ENCODE measurements around the gene VSTM4. TPM values are rescaled to one million over a fixed set of nuclear protein-coding genes. Genes with fewer than 3 reads are reported as not detected.

VSTM4 gene
- polyA plus RNA-seq, 1 donor (not counting 4 experiments of a cell fraction or from before 2014, with no cell fraction given), result not detected

DNA sequence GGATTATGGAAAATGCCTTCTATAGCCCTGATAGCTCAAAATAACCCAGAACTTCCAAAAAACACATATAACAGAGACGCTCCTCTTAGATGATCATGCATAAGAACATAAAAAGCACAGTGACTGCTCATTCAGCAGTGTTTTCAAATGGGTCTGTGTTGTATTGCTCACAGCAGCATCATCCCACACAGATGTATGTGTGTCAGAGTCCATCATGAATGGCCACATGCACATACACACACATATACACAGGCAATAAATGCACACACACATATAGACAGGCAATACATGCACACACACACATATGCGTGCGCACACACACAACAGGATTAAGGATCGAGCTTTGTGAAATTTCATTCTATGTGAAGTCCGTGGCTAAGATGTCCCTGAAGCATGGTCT is 46.7 kb upstream of the VSTM4 start:
- TF ChIP-seq, protein P1, sequence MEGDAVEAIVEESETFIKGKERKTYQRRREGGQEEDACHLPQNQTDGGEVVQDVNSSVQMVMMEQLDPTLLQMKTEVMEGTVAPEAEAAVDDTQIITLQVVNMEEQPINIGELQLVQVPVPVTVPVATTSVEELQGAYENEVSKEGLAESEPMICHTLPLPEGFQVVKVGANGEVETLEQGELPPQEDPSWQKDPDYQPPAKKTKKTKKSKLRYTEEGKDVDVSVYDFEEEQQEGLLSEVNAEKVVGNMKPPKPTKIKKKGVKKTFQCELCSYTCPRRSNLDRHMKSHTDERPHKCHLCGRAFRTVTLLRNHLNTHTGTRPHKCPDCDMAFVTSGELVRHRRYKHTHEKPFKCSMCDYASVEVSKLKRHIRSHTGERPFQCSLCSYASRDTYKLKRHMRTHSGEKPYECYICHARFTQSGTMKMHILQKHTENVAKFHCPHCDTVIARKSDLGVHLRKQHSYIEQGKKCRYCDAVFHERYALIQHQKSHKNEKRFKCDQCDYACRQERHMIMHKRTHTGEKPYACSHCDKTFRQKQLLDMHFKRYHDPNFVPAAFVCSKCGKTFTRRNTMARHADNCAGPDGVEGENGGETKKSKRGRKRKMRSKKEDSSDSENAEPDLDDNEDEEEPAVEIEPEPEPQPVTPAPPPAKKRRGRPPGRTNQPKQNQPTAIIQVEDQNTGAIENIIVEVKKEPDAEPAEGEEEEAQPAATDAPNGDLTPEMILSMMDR (optimal IDR thresholded peaks at IDR 0.05 in 1 of 3, IDR thresholded peaks at IDR 0.05 in 1 of 3, conservative IDR thresholded peaks at IDR 0.05 in 1 of 3; ENCODE audit: extremely low read depth in 1 of 3, insufficient read depth in 2 of 3, low read length in 3 of 3), result no peak
- no peak for TF ChIP-seq EZH2 (IDR thresholded peaks at IDR 0.05; ENCODE audit: low read length)
- no peak for DNase-seq (ENCODE audit: low read depth, low spot score)
- Histone ChIP-seq H3K4me3 (ENCODE audit: control insufficient read depth in 2 of 3, extremely low read depth in 1 of 3, insufficient read depth in 2 of 3, low read depth in 1 of 3, low read length in 3 of 3) (no peak overlapping the region), H3K79me2 (ENCODE audit: control insufficient read depth, insufficient read depth, low read length) (no peaks in the 10 kb centered on the region), H3K9me3 (ENCODE audit: control insufficient read depth, low read depth, low read length) (no peaks in the 10 kb centered on the region), H3K27me3 (ENCODE audit: control insufficient read depth, extremely low read depth, insufficient read depth, low read length) (no peaks in the 10 kb centered on the region), H2AFZ (ENCODE audit: control insufficient read depth, low read length) (no peak overlapping the region), H4K20me1 (ENCODE audit: control insufficient read depth, extremely low read depth, insufficient read depth, low read length) (no peaks in the 10 kb centered on the region), H3K27ac (ENCODE audit: control insufficient read depth, insufficient read depth, low read length) (no peak overlapping the region), H3K9ac (ENCODE audit: control insufficient read depth, extremely low read depth, insufficient read depth, low read length) (no peak overlapping the region), H3K4me1 (ENCODE audit: control insufficient read depth, extremely low read depth, insufficient read depth, low read length) (no peaks in the 10 kb centered on the region), H3K9me1 (ENCODE audit: control insufficient read depth, extremely low read depth, insufficient read depth, low read length) (no peaks in the 10 kb centered on the region), H3K36me3 (ENCODE audit: control insufficient read depth in 2 of 2, extremely low read depth in 1 of 2, insufficient read depth in 2 of 2, low read length in 2 of 2) (no peaks in the 10 kb centered on the region), H3K4me2 (ENCODE audit: control insufficient read depth, extremely low read depth, insufficient read depth, low read depth, low read length) (no peak overlapping the region)
- no peak for FAIRE-seq
- dilution Hi-C loops (cut with MboI; ENCODE audit: extremely low pct_ligation_motif_present, low sequenced_read_pairs), result no loop called here

DNA sequence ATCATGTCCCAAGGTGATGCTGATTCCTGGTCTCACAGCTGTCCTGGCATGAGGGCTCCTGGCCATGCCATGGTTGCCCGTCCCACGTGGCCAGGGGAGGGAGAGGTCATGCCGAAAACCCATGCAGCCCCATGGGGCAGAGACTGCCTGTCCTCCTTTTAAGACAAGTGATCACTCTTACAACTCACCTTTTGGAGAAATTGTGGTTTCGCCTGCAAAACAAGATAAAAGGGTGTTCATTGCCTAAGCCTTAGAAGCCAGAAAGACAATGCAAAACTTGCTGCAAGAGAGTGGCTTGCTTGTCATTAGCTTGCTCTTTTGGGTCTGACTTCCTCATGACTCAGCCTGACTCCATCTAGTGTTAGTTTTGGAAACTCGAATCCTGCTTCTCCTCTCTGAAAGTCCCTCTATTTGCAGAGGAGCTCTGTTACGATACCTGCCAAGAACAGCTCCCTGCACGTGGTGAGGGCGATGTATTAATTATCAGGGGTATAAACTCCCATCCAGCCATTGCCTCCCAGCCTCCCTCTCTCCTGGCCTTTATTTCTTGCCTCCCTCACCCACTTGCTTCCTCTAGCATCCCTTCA is 46.2 kb upstream of the VSTM4 start:
- no peak overlapping the region for H3K27ac ChIP-seq (ENCODE audit: control insufficient read depth, insufficient read depth, low read length)
- no peak overlapping the region for H3K9ac ChIP-seq (ENCODE audit: control insufficient read depth, extremely low read depth, insufficient read depth, low read length)
- TF ChIP-seq, protein P1 (optimal IDR thresholded peaks at IDR 0.05 in 1 of 3, IDR thresholded peaks at IDR 0.05 in 1 of 3, conservative IDR thresholded peaks at IDR 0.05 in 1 of 3; ENCODE audit: extremely low read depth in 1 of 3, insufficient read depth in 2 of 3, low read length in 3 of 3), result peak; percentile 25 to 54 (median 48)
- no peak for TF ChIP-seq EZH2 (IDR thresholded peaks at IDR 0.05; ENCODE audit: low read length)
- H3K9me3 ChIP-seq (ENCODE audit: control insufficient read depth, low read depth, low read length), result no peaks in the 10 kb centered on the region
- H3K9me1 ChIP-seq (ENCODE audit: control insufficient read depth, extremely low read depth, insufficient read depth, low read length), result no peaks in the 10 kb centered on the region
- no peak for DNase-seq (ENCODE audit: low read depth, low spot score)
- H3K4me2 ChIP-seq (ENCODE audit: control insufficient read depth, extremely low read depth, insufficient read depth, low read depth, low read length), result no peak overlapping the region
- no peaks in the 10 kb centered on the region for H3K4me1 ChIP-seq (ENCODE audit: control insufficient read depth, extremely low read depth, insufficient read depth, low read length)
- H3K79me2 ChIP-seq (ENCODE audit: control insufficient read depth, insufficient read depth, low read length), result no peaks in the 10 kb centered on the region
- no peaks in the 10 kb centered on the region for H3K27me3 ChIP-seq (ENCODE audit: control insufficient read depth, extremely low read depth, insufficient read depth, low read length)
- dilution Hi-C loops (cut with MboI; ENCODE audit: extremely low pct_ligation_motif_present, low sequenced_read_pairs), result no loop called here
- H3K36me3 ChIP-seq (ENCODE audit: control insufficient read depth in 2 of 2, extremely low read depth in 1 of 2, insufficient read depth in 2 of 2, low read length in 2 of 2), result no peaks in the 10 kb centered on the region
- no peaks in the 10 kb centered on the region for H4K20me1 ChIP-seq (ENCODE audit: control insufficient read depth, extremely low read depth, insufficient read depth, low read length)
- no peak overlapping the region for H2AFZ ChIP-seq (ENCODE audit: control insufficient read depth, low read length)
- FAIRE-seq, result peak; percentile 36
- H3K4me3 ChIP-seq (ENCODE audit: control insufficient read depth in 2 of 3, extremely low read depth in 1 of 3, insufficient read depth in 2 of 3, low read depth in 1 of 3, low read length in 3 of 3), result no peak overlapping the region
